ENCODE data around the gene ABCA1. TPM values are rescaled to one million over a fixed set of nuclear protein-coding genes. Genes with fewer than 3 reads are reported as not detected.

Gene ABCA1
- polyA plus RNA-seq, 1 donor (not counting 4 experiments of a cell fraction or from before 2014, with no cell fraction given), result 23.0 TPM

DNA sequence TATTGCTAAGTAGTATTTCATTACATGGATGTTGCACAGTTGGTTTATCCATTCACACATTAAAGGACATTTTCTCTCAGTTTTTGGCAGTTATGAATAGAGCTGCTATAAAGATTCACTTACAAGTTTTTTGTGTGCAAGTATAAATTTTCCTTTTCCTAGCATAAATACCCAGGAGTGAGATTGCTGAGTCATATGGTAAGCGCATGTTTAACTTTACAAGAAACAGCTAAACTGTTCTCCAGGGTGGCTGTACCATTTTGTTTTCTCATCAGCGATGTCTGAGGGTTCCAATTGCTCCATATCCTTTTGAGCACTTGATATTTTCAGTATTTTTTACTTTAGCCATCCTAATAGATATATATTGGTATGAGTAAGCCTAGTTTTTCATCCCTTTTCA lies 16.4 kb upstream of the ABCA1 start:
- FAIRE-seq, result no peak
- dilution Hi-C loops (cut with MboI; ENCODE audit: extremely low pct_ligation_motif_present, low sequenced_read_pairs), result no loop called here
- Histone ChIP-seq H3K9ac (ENCODE audit: control insufficient read depth, extremely low read depth, insufficient read depth, low read length) (no peak overlapping the region), H4K20me1 (ENCODE audit: control insufficient read depth, extremely low read depth, insufficient read depth, low read length) (no peaks in the 10 kb centered on the region), H3K9me1 (ENCODE audit: control insufficient read depth, extremely low read depth, insufficient read depth, low read length) (no peaks in the 10 kb centered on the region), H3K27me3 (ENCODE audit: control insufficient read depth, extremely low read depth, insufficient read depth, low read length) (no peaks in the 10 kb centered on the region), H3K36me3 (ENCODE audit: control insufficient read depth in 2 of 2, extremely low read depth in 1 of 2, insufficient read depth in 2 of 2, low read length in 2 of 2) (no peaks in the 10 kb centered on the region), H3K4me2 (ENCODE audit: control insufficient read depth, extremely low read depth, insufficient read depth, low read depth, low read length) (no peak overlapping the region), H3K4me3 (ENCODE audit: control insufficient read depth in 2 of 3, extremely low read depth in 1 of 3, insufficient read depth in 2 of 3, low read depth in 1 of 3, low read length in 3 of 3) (no peak overlapping the region), H3K9me3 (ENCODE audit: control insufficient read depth, low read depth, low read length) (no peaks in the 10 kb centered on the region), H3K79me2 (ENCODE audit: control insufficient read depth, insufficient read depth, low read length) (no peaks in the 10 kb centered on the region), H2AFZ (ENCODE audit: control insufficient read depth, low read length) (no peak overlapping the region), H3K4me1 (ENCODE audit: control insufficient read depth, extremely low read depth, insufficient read depth, low read length) (no peaks in the 10 kb centered on the region), H3K27ac (ENCODE audit: control insufficient read depth, insufficient read depth, low read length) (no peak overlapping the region)
- DNase-seq (ENCODE audit: low read depth, low spot score), result no peak
- no peak for TF ChIP-seq EZH2 (IDR thresholded peaks at IDR 0.05; ENCODE audit: low read length)
- TF ChIP-seq CTCF (optimal IDR thresholded peaks at IDR 0.05 in 1 of 3, IDR thresholded peaks at IDR 0.05 in 1 of 3, conservative IDR thresholded peaks at IDR 0.05 in 1 of 3; ENCODE audit: extremely low read depth in 1 of 3, insufficient read depth in 2 of 3, low read length in 3 of 3), result no peak

- DNase-seq (ENCODE audit: low read depth, low spot score), result no peak
- Histone ChIP-seq H3K9ac (ENCODE audit: control insufficient read depth, extremely low read depth, insufficient read depth, low read length) (no peak overlapping the region), H3K4me1 (ENCODE audit: control insufficient read depth, extremely low read depth, insufficient read depth, low read length) (no peaks in the 10 kb centered on the region), H3K79me2 (ENCODE audit: control insufficient read depth, insufficient read depth, low read length) (no peaks in the 10 kb centered on the region), H3K9me1 (ENCODE audit: control insufficient read depth, extremely low read depth, insufficient read depth, low read length) (no peaks in the 10 kb centered on the region), H3K36me3 (ENCODE audit: control insufficient read depth in 2 of 2, extremely low read depth in 1 of 2, insufficient read depth in 2 of 2, low read length in 2 of 2) (no peaks in the 10 kb centered on the region), H3K4me3 (ENCODE audit: control insufficient read depth in 2 of 3, extremely low read depth in 1 of 3, insufficient read depth in 2 of 3, low read depth in 1 of 3, low read length in 3 of 3) (no peak overlapping the region), H3K9me3 (ENCODE audit: control insufficient read depth, low read depth, low read length) (no peaks in the 10 kb centered on the region), H3K27me3 (ENCODE audit: control insufficient read depth, extremely low read depth, insufficient read depth, low read length) (no peaks in the 10 kb centered on the region), H2AFZ (ENCODE audit: control insufficient read depth, low read length) (no peak overlapping the region), H3K4me2 (ENCODE audit: control insufficient read depth, extremely low read depth, insufficient read depth, low read depth, low read length) (no peak overlapping the region), H3K27ac (ENCODE audit: control insufficient read depth, insufficient read depth, low read length) (no peak overlapping the region), H4K20me1 (ENCODE audit: control insufficient read depth, extremely low read depth, insufficient read depth, low read length) (no peaks in the 10 kb centered on the region)
- dilution Hi-C loops (cut with MboI; ENCODE audit: extremely low pct_ligation_motif_present, low sequenced_read_pairs), result no loop called here
- TF ChIP-seq CTCF (optimal IDR thresholded peaks at IDR 0.05 in 1 of 3, IDR thresholded peaks at IDR 0.05 in 1 of 3, conservative IDR thresholded peaks at IDR 0.05 in 1 of 3; ENCODE audit: extremely low read depth in 1 of 3, insufficient read depth in 2 of 3, low read length in 3 of 3), result no peak
- no peak for FAIRE-seq
These were observed 13.6 kb upstream of the ABCA1 start for GRCh38 chr9:104941597-104941996.

Data from keratinocyte (primary cell).